Fibroblast of lung (primary cell): Measurements from ENCODE around the gene ELOVL5. TPM values are rescaled to one million over a fixed set of nuclear protein-coding genes. Genes with fewer than 3 reads are reported as not detected.
"Not testable (repeated sequence)": the region's sequence is repeated elsewhere in the genome, so short reads cannot be mapped to it uniquely, and the experiment has no call there.

Source experiments
- DNase-seq, 2 donors: peaks; one replicate each; pipeline versions ENCODE4 v3.0.0 to v3.0.0-alpha.2; 2010; ENCODE audit warnings: low read depth in 2 of 2
- H2AFZ ChIP-seq: 2 replicates; pipeline ENCODE4 v1.5.1; 2012; ENCODE audit warnings: low read length, control low read depth, inconsistent platforms
- H3K27ac ChIP-seq: 2 replicates; pipeline ENCODE4 v1.5.1; 2011; ENCODE audit warnings: low read length, control low read depth; ENCODE audit not compliant: insufficient read depth
- H3K27me3 ChIP-seq: 2 replicates; pipeline ENCODE4 v1.5.1; 2011; ENCODE audit warnings: mild to moderate bottlenecking, low read length; ENCODE audit not compliant: control insufficient read depth, insufficient read depth
- H3K36me3 ChIP-seq: 2 replicates; pipeline ENCODE4 v1.5.1; 2011; ENCODE audit warnings: low read length; ENCODE audit not compliant: control insufficient read depth, insufficient read depth
- H3K4me1 ChIP-seq: 2 replicates; pipeline ENCODE4 v1.5.1; 2011; ENCODE audit warnings: low read length; ENCODE audit not compliant: control insufficient read depth, insufficient read depth; ENCODE audit errors: extremely low read depth
- H3K4me2 ChIP-seq: 2 replicates; pipeline ENCODE4 v1.5.1; 2011; ENCODE audit warnings: low read length, control low read depth; ENCODE audit not compliant: insufficient read depth; ENCODE audit errors: extremely low read depth
- H3K4me3 ChIP-seq, 4 experiments: fragments of 200-600 bp in 1 of 4; sonication (generic) in 1 of 4; replicated peaks in 1 of 4; 2 replicates each; pipeline ENCODE4 v1.5.1; 2011 to 2016; ENCODE audit warnings: low read length in 4 of 4, low read depth in 3 of 4, mild to moderate bottlenecking in 3 of 4, control low read depth in 2 of 4, inconsistent platforms in 1 of 4, mixed read lengths in 1 of 4; ENCODE audit not compliant: insufficient read depth in 1 of 4; ENCODE audit errors: control extremely low read depth in 1 of 4
- H3K79me2 ChIP-seq: 2 replicates; pipeline ENCODE4 v1.5.1; 2012; ENCODE audit warnings: mild to moderate bottlenecking, low read length, inconsistent platforms; ENCODE audit not compliant: control insufficient read depth, insufficient read depth
- H3K9ac ChIP-seq: 2 replicates; pipeline ENCODE4 v1.5.1; 2011; ENCODE audit warnings: mild to moderate bottlenecking, low read length, control low read depth; ENCODE audit not compliant: insufficient read depth
- H3K9me3 ChIP-seq: 2 replicates; pipeline ENCODE4 v1.5.1; 2012; ENCODE audit warnings: low read depth, low read length; ENCODE audit not compliant: control insufficient read depth, insufficient read depth
- H4K20me1 ChIP-seq: 2 replicates; pipeline ENCODE4 v1.5.1; 2011; ENCODE audit warnings: low read length; ENCODE audit not compliant: control insufficient read depth, insufficient read depth; ENCODE audit errors: extremely low read depth
- CTCF ChIP-seq, 2 donors: IDR thresholded peaks in 1 of 2; conservative IDR thresholded peaks in 1 of 2; 1 replicate in 1 of 2; 2 replicates in 1 of 2; pipeline ENCODE4 v1.5.1; 2011 to 2012; ENCODE audit warnings: low read length in 2 of 2, control low read depth in 1 of 2, inconsistent platforms in 1 of 2, low read depth in 1 of 2, mild to moderate bottlenecking in 1 of 2
- EZH2 ChIP-seq: IDR thresholded peaks from 2 replicates; pipeline ENCODE4 v1.5.1; 2012; ENCODE audit warnings: low read length, control low read depth, mild to moderate bottlenecking; ENCODE audit errors: missing control alignments
- polyA plus RNA-seq, 2 donors: library from polyadenylated mRNA; depleted of rRNA in 1 of 2; stranded (reverse) in 1 of 2; unstranded in 1 of 2; fragments of >200 nt; gene quantifications; 2 replicates each; pipeline ENCODE4 v1.2.1, GENCODE V29; 2011 to 2012; ENCODE audit warnings: missing spikeins in 1 of 2
- total RNA-seq: library from RNA; depleted of rRNA; stranded (reverse); fragments of >200 nt; gene quantifications from 2 replicates; pipeline ENCODE4 v1.2.1, GENCODE V29; 2014

ELOVL5 gene
- total and polyA plus RNA-seq, 2 donors (not counting 1 experiment from before 2014, with no cell fraction given), result 67.7 to 96.7 TPM

- TF ChIP-seq CTCF (conservative IDR thresholded peaks at IDR 0.05 in 1 of 2, IDR thresholded peaks at IDR 0.05 in 1 of 2; ENCODE audit: low read depth in 1 of 2, low read length in 2 of 2) (no peak), EZH2 (no peak)
Measured at GRCh38 chr6:53306819-53307347, 41.9 kb downstream of the ELOVL5 start.

DNA sequence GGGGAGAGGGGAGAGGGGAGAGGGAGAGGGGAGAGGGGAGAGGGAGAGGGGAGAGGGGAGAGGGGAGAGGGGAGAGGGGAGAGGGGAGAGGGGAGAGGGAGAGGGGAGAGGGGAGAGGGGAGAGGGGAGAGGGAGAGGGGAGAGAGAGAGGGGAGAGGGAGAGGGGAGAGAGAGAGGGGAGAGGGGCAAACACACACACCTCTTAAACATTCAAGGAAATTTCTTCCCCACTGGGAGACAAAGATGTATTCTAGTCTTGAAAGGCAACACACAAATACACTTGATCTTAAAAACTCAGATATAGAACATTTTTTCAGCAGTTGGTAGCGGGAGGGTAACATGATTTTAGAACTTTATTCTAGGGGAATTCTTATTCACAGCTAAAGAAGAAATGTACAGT, 42.5 kb downstream of the ELOVL5 start:
- Histone ChIP-seq H3K4me1 (peaks cover 10% of the 10 kb centered on the region), H3K79me2 (peaks cover 24% of the 10 kb centered on the region)
- not testable (repeated sequence) for DNase-seq, H3K27ac ChIP-seq, H3K4me3 ChIP-seq, H4K20me1 ChIP-seq, H2AFZ ChIP-seq, H3K27me3 ChIP-seq, H3K4me2 ChIP-seq, H3K9me3 ChIP-seq, H3K9ac ChIP-seq, H3K36me3 ChIP-seq

More at GRCh38 chr6:53306819-53307347, 41.9 kb downstream of the ELOVL5 start:
- no peak overlapping the region for H3K4me3 ChIP-seq
- DNase-seq, result peak in 1 of 2 donors; percentile 81
- H3K9ac ChIP-seq, result no peak overlapping the region
- H3K79me2 ChIP-seq, result peaks cover 20% of the 10 kb centered on the region
- no peaks in the 10 kb centered on the region for H3K27me3 ChIP-seq
- H3K27ac ChIP-seq, result no peak overlapping the region
- no peak overlapping the region for H3K4me2 ChIP-seq
- no peaks in the 10 kb centered on the region for H3K9me3 ChIP-seq
- H4K20me1 ChIP-seq, result no peaks in the 10 kb centered on the region
- H3K36me3 ChIP-seq, result no peaks in the 10 kb centered on the region
- H3K4me1 ChIP-seq, result peaks cover 10% of the 10 kb centered on the region
- H2AFZ ChIP-seq, result no peak overlapping the region

DNA sequence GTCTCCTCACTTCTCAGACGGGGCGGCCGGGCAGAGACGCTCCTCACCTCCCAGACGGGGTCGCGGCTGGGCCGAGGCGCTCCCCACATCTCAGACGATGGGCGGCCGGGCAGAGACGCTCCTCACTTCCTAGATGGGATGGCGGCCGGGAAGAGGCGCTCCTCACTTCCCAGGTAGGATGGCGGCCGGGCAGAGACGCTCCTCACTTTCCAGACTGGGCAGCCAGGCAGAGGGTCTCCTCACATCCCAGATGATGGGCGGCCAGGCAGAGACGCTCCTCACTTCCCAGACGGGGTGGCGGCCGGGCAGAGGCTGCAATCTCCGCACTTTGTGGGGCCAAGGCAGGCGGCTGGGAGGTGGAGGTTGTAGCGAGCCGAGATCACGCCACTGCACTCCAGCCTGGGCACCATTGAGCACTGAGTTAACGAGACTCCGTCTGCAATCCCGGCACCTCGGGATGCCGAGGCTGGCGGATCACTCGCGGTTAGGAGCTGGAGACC, 43.2 kb downstream of the ELOVL5 start:
- H2AFZ ChIP-seq, H4K20me1 ChIP-seq, DNase-seq, H3K9ac ChIP-seq, H3K36me3 ChIP-seq, H3K4me3 ChIP-seq, H3K4me2 ChIP-seq, H3K27me3 ChIP-seq, H3K27ac ChIP-seq, H3K9me3 ChIP-seq: not testable (repeated sequence)
- Histone ChIP-seq H3K79me2 (peaks cover 28% of the 10 kb centered on the region), H3K4me1 (peaks cover 10% of the 10 kb centered on the region)

- H2AFZ ChIP-seq, H3K9me3 ChIP-seq, DNase-seq, H3K36me3 ChIP-seq, H3K9ac ChIP-seq, H4K20me1 ChIP-seq, H3K4me2 ChIP-seq, H3K27me3 ChIP-seq, H3K27ac ChIP-seq, H3K4me3 ChIP-seq: not testable (repeated sequence)
- H3K4me1 ChIP-seq, result peaks cover 10% of the 10 kb centered on the region
- H3K79me2 ChIP-seq, result peaks cover 27% of the 10 kb centered on the region
Measured at GRCh38 chr6:53304953-53305352, 43.8 kb downstream of the ELOVL5 start.
